GM10266 (cell line): ENCODE measurements around the gene GINS3.

Experiments
- DNase-seq: peaks from one replicate; pipeline ENCODE4 v3.0.0; 2012; ENCODE audit errors: extremely low spot score
- CTCF ChIP-seq: IDR thresholded peaks from 2 replicates; pipeline ENCODE4 v1.5.1; 2012; ENCODE audit warnings: mild to moderate bottlenecking, low read depth; ENCODE audit not compliant: control insufficient read depth, insufficient read depth; ENCODE audit errors: missing control alignments

Gene GINS3

DNA sequence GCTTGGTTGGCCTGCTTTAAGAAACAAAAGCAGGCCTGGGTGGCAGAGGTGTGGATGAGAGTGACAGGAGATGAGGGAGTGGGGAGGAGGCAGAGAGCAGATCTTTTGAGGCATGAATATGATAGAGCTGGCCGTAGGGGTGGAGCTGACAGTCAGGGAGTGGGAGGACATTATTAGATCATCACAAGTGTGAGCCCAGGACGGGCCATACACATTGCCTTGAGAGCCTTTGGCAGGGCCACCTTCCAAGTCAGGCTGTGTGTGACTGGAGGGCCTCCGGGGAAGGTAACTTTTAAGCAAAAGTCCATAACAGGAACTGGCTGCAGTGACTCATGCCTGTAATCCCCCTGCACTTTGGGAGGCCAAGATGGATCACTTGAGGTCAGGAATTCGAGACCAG lies 26.3 kb downstream of the GINS3 start:
- TF ChIP-seq CTCF: no peak
- no peak for DNase-seq

DNA sequence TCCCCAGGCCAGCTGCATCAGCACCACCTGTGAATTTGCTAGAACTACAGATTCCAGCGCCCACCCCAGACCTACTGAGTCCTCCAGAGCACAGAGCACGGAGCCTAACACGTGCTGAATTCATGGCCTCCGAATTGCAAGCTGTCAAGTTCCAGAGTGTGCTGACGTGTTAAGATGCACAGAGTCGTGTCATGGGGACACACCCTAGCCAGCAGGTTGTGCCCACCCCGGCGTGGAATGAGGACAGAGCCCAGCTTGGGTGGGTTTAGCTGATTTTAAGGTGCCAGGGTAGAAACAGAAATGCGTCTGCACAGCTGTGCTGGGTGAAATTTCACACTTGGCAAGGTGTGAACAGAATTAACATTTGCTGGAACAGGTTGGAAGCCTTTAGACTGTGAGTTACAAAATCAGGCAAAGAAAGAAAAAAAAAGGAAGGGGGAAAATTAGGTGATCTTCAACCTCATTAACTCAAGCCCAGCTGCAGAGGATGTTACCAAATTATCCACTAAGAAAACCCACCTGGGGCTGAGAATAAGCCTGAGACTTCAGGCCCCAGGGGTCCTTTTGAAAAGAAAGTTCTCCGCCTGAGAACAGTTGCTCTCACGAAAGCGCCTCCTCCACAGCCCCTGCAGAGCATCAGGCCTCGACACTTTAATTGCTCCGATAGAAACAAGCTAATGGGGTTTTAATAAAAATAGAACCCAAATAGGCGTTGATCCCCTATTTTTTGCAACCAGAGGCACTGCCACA lies 27.1 kb downstream of the GINS3 start:
- no peak for TF ChIP-seq CTCF
- no peak for DNase-seq

DNA sequence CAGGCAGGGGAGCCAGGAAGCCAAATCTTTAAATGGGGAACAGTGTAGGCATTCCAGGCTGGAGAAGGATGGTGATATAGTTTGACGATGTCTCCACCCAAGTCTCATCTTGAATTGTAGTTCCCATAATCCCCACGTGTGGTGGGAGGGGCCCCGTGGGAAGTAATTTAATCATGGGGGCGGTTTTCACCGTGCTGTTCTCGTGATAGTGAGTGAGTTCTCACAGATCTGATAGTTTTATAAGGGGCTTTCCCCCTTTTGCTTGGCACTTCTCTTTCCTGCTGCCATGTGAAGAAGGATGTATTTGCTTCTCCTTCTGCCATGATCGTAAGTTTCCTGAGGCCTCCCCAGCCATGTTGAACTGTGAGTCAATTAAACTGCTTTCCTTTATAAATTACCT lies 28.8 kb downstream of the GINS3 start:
- TF ChIP-seq CTCF: no peak
- no peak for DNase-seq

DNA sequence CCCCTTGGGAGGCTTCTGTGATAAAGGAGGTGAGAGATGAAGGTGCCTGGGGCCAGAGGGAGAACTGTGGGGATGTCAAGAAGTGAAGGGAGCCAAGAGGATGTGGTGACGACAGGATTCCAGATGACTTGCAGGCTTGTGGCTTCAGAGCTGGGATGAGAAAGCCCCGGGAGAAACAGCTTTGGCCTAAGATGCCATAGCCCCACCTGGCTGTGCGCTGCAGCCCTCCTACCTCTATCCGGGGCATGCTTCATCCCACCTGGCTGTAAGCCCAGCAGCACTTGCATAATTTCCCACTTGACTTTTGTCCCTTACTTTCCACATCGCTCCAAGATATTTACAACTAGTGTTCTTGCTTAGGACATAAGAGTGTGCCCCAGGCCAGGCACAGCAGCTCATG lies 29.3 kb downstream of the GINS3 start:
- DNase-seq: no peak
- TF ChIP-seq CTCF: no peak

DNA sequence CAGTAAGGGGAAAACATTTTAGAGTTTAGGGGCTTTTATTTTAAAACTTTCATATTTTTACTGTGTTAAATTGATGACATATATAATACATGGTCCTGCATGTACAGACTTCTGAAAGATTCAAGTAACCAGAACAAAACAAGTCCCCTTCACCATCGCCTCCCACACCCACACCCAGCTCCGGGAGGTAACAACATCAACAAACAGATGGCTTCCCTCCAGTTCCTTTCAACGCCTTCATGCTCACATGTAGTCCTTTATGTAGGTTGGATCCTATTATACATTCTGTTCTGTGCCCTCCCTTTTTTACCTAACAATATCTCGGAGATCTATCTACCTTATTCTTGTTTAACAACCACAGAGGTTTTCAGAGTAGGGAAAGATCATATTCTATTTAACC lies 30.5 kb downstream of the GINS3 start:
- no peak for TF ChIP-seq CTCF
- DNase-seq: no peak

DNA sequence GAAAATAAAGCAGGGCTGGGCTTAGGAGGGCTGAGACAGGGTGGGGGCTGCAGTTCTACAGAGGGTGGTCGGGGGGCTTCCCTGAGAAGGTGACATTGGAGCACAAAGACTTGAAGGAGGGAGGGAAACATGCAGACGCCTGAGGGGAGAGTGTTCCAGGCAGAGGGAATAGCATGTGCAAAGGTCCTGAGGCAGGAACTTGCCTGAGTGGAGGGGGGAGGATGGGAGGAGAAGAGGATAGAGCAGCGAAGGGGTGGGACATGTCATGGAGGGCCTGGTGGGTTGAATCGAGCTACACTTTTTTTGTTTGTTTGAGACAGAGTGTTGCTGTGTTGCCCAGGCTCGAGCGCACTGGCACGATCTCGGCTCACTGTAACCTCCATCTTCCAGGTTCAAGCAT lies 33.0 kb downstream of the GINS3 start:
- no peak for DNase-seq
- TF ChIP-seq CTCF: no peak

DNA sequence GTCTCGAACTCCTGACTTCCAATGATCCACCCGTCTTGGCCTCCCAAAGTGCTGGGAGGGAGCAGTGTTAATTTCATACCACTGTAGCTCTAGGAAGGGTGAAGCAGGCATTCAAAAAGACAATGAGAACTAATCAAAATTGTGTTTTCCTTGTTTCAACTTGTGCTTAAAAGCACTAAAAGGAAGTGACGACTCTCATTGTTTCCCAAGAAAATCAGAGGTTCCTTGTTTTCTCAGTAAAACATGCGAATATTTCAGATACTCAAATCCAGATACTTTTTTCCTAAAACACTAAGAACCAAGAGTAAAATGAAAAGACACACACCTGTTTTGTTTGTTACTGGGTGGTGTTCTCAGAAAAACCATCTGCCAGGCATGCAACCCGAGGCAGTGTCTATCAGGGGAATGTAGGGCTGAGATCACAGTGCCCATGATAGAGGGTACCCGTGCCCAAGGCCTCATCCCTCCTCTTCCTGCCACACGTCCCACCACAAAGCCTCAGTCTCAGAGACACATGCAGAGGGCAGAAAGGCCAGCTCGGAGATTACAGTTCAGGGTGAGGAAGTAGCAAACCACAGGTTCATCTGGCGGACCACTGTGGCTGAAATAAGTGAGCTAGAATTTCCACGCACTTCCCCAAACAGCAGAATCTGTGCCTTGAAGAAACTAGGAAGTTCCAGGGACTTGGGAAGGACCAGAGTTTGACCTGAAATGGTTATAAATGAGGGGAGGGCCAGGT lies 33.7 kb downstream of the GINS3 start:
- TF ChIP-seq CTCF: no peak
- DNase-seq: peak; percentile 27
